ENCODE measurements around the gene MAPK8.

Gene MAPK8

DNA sequence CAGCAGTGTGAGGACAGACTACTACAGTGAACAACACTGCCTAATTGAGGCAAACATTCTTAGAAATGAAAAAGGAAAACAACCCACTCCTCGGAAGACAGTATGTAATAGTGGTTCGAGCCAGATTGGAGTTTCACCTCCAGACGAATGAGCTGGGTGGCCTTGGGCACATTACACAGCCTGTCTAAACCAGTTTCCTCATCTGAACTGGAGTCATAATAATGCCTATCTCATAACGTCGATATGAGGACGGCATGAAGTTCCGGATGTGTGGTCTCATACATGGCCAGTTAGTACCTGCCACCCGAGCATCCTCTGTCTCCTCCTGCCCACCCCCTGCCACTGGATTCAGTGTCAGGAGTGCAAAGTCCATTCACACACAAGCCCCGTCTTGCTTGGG lies 16.2 kb upstream of the MAPK8 start:
- DNase-seq (ENCODE audit: low read depth in 2 of 2): no peak
- no peak for TF ChIP-seq CTCF (IDR thresholded peaks at IDR 0.05; ENCODE audit: low read depth, low read length)
- no peak overlapping the region for H3K4me3 ChIP-seq (replicated peaks in 1 of 2; ENCODE audit: low read depth in 2 of 2, low read length in 2 of 2)

DNA sequence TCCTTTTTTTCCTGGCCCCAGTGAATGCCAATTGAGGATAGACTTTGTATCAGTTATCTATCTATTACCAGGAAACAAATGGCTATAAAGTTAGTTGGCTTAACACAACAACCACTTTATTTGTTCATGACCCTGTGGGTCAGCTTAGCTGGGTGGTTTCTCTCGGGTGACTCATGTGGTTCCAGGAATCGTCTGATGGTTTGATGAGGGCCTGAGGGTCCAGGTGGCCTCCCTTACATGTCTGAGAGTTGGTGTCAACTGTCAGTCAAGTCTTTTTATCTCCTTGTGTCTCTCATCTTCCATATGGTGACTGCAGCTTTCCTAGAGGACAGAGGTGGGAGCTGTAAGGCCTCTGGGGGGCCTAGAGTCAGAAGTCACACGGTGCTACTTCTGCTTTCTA lies 15.3 kb upstream of the MAPK8 start:
- no peak for TF ChIP-seq CTCF (IDR thresholded peaks at IDR 0.05; ENCODE audit: low read depth, low read length)
- no peak for DNase-seq (ENCODE audit: low read depth in 2 of 2)

DNA sequence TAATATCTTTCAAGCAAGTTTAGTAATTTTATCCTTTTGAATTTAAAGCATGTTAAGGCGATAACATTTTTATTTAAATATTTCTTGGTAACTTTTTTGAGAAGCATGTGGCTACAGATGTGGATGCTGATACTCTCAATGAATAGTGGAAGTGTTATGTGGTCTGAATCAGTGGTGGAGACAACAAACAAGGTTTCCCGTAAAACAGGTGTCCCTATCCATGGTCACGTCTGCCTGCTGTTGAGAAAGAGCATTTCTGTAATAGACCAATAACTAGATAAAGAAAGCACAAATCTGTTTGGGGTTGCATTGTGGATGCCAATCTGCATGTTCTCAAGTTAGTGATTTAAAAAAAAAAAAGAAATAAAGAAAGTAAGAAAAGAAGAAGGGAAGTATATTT lies 13.9 kb upstream of the MAPK8 start:
- no peak for TF ChIP-seq CTCF (IDR thresholded peaks at IDR 0.05; ENCODE audit: low read depth, low read length)
- no peak overlapping the region for H3K4me3 ChIP-seq (replicated peaks in 1 of 2; ENCODE audit: low read depth in 2 of 2, low read length in 2 of 2)
- DNase-seq (ENCODE audit: low read depth in 2 of 2): no peak

More for the DNA sequence above, 15.3 kb upstream of the MAPK8 start:
- H3K4me3 ChIP-seq (replicated peaks in 1 of 2; ENCODE audit: low read depth in 2 of 2, low read length in 2 of 2): no peak overlapping the region

GRCh38 chr10:48294431-48294830 lies 12.0 kb upstream of the MAPK8 start:
- H3K4me3 ChIP-seq (replicated peaks in 1 of 2; ENCODE audit: low read depth in 2 of 2, low read length in 2 of 2): no peak overlapping the region
- TF ChIP-seq CTCF (IDR thresholded peaks at IDR 0.05; ENCODE audit: low read depth, low read length): no peak
- DNase-seq (ENCODE audit: low read depth in 2 of 2): no peak

- no peak for TF ChIP-seq CTCF (IDR thresholded peaks at IDR 0.05; ENCODE audit: low read depth, low read length)
- H3K4me3 ChIP-seq (replicated peaks in 1 of 2; ENCODE audit: low read depth in 2 of 2, low read length in 2 of 2): no peak overlapping the region
- no peak for DNase-seq (ENCODE audit: low read depth in 2 of 2)
Observed at GRCh38 chr10:48296576-48297098, 9.8 kb upstream of the MAPK8 start.

GRCh38 chr10:48299066-48299465 lies 7.4 kb upstream of the MAPK8 start:
- DNase-seq (ENCODE audit: low read depth in 2 of 2): no peak
- no peak overlapping the region for H3K4me3 ChIP-seq (replicated peaks in 1 of 2; ENCODE audit: low read depth in 2 of 2, low read length in 2 of 2)
- TF ChIP-seq CTCF (IDR thresholded peaks at IDR 0.05; ENCODE audit: low read depth, low read length): no peak

DNA sequence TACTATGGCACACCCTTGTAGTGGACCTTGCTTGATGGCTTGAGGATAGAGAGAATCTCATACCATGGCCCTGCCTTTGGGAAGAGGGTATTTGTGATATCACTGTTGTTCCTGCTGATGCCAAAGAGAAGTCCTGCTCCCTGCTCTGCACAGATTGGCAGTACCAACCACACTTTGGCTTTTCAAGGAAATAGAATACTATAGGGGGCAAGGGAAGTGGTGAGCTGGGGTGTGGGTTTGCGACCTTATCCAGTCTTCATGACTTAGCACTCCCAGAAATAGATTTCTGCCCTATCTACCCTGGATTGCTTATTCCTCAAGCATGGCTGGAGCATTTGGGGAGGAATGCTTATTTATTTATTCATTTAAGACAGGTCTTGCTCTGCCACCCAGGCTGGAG lies 6.8 kb upstream of the MAPK8 start:
- no peak for DNase-seq (ENCODE audit: low read depth in 2 of 2)
- no peak for TF ChIP-seq CTCF (IDR thresholded peaks at IDR 0.05; ENCODE audit: low read depth, low read length)
- no peak overlapping the region for H3K4me3 ChIP-seq (replicated peaks in 1 of 2; ENCODE audit: low read depth in 2 of 2, low read length in 2 of 2)
